GM21529 (cell line): Measurements from ENCODE around the gene SMAD2.
A peak's percentile ranks its signal among the peaks of the same experiment; 100 is the strongest.
"Not testable (repeated sequence)": the region's sequence is repeated elsewhere in the genome, so short reads cannot be mapped to it uniquely, and the experiment has no call there.

Experiments
- ATAC-seq: cut with Tn5 transposase; IDR thresholded peaks from one replicate; pipeline ENCODE4 v1.9.1; 2021; ENCODE audit not compliant: unreplicated experiment

Gene SMAD2

DNA sequence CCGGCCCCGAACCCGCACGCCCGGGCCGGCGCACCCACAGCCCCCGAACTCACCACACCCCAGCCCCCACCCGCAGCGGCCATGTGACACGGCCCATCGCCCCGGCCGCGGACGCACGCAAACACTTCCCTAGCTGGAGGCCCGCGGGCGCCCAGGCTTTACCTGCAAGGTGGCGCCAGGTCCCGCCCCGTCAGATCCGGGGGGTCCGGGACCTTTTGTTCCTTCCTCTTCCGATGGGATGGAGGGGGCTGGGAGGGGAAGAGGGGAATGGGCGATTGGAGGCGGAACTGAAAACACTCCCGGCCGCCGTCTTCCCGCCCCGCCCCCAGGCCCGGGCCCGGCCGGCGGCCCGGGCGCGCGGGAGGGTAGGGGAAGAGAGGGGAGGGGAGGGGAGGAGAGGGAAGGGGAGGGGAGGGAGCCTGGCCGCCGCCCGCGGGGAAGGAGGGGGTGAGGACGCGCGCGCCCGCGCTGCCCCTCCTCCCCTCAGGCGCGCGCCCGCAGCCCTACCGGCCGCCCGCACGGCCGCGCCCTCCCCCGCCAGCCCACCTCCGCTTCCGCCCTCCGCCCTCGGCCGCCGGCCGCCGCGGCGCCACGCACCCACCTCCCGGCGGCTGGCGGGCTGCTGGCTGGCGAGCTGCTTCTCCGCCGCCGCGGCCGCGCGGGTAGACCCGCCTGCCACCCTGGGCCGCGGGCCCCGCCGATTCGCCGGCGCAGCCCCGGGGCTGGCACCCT lies at the start of gene SMAD2:
Gene SMAD2 (minus strand): TSS at position 461 of the 732 bp plus-strand sequence. CDS start 33,903 bp downstream, outside the sequence.
- ATAC-seq: peak; percentile 57

DNA sequence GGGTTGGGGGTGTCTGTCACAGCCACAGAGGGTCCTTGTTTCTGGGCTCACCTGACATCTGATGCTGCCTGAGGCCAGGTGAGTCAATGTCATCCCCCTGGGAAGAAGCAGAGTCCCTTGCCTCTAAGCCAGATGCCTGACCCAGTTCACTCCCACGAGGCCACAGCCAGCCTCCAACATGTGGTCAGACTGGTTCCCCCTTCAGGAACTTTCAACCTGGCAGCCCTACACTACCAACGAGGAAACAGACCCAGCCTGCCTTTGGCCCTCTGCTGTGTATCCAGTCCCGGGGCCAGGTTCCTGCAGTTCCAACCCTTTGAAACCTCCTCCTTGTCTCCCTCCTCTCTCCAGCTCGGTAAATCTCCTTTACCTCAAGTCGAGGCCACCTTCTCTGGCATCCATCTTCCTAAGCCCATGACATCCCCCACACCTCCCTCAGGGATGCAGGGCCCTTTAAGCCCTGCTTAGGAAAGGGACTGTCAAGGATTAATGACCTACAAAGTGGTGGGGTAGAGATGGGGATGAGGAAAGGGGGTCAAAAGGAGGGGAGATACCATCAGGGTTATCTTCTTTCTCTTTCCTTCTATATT lies 49.2 kb upstream of the SMAD2 start:
- ATAC-seq: no peak

DNA sequence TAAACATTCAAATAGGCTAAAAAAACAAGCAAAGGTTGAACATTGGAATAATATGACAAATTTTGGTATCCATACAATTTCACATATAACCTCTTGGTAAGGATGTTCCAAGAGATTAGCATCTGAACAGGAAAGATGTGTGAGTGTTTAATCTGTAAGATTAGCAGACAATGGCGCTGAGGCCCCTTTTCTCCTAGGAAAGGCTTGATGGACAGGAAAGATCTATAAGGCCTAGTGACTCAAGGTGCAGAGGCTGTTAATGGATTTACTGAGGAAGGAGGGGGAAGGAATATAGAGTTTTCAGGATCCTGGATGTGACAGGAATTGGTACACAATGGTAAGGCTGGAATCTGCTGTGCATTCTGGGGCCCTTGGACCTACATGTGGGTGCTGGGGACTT lies 48.1 kb upstream of the SMAD2 start:
- ATAC-seq: no peak

DNA sequence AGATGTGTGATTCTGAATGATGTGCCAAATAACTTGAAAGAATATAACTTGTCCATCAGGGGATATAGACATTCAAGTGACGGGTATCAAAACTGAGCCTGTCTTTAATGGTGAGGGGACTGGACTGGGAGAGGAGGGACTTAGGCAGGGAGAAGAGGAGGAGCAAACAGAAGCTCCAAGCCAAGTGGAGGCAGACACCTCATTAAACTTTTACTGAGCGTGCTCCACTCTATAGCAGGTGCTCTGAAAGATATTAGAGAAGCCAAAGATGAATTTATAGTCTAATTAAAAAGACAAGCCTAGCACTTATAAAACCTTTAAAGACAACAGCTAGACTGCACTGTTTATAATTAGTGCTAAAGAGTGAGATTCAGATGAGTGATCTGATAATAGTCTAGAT lies 47.7 kb upstream of the SMAD2 start:
- ATAC-seq: no peak

DNA sequence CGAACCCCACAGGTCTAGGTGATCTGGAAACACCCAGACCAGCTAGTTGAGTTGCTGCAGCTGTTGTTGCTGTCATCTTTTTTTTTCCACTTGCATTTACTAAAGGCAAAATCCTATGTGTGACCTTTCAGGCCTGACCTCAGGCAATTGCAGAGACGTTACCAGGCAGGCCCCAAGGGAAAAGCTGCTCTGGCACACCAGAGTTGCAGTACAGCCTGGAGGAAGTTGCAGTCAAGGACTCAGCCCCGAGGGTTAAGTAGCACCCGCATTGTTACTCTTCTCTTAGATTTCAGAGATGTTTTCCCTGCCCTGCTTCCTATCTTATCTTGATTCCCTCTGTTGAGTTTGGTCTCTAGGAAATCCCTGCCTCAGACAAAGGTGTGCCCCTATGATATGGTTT lies 45.2 kb upstream of the SMAD2 start:
- ATAC-seq: no peak

DNA sequence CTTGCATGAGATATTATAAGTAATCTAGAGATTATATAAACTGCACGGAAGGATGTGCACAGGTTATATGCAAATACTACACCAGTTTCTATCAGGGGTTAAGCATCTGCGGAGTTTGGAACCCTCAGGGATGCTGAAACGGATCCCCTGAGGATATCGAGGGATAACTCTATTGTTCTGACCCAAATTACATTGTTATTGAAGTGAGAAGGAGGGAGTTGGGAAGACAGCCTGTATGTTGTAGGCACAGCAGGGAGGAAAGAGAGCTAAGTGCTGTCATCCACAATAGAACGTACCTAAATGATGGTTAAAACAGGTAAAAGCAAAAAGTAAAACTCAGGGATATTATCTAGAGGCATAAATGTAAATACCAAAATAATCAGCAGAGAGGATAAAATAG lies 44.6 kb upstream of the SMAD2 start:
- ATAC-seq: no peak

DNA sequence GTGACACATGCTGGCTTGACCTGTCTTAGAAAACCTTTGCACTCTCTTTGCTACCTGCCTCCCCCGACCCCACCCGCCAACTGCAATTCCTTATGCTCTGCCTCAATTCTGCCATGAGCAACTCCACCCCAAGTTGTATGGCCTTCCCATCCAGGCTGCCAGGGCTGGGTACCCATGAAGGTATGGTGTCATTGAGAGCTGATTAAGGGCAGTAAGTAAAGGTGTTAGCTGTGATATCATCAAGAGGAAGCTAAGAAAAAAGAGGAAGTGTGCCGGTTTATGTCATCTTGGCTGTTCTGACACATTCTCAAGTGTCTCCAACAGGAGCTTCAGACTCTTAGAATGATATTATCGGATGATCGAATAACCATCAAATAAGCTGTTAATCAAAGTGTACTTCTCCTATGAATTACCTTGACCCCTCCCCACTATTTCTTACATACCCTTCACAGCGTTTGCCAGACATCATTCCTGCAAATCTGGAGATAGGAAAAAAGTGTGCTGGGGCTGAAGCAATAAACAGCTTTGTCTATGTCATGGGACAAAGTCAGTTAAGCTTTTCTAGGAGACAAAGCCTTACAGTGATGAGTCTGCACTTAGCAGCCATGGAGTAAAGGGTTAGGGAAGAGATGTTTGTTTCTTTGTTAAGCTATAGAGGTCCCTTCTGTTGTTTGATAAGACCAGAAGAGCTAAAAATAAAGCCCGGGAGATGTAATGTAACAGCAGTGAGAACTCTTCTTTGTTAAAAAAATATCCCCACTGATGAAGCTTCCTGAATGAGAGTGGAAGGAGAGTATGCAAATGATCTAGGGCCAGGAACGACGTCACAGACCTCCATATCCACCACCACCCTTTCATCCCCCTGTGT lies 40.4 kb upstream of the SMAD2 start:
- no peak for ATAC-seq

DNA sequence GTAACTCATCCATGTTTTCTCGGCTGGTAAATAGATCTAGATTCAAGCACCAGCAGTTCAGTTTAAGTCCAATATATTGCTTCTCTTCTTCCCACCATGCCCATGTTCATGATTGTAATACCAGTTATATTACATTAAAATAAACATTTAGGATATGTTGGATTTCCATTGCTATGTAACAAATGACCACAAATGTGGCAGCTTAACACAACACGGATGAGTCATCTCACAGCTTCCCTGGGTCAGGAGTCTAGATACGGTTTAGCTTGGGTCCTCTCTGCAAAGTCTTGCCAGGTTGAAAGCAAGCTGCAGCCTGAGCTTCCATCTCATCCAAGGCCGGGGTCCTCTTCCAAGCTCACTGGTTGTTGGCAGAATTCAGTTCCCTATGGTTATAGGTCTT lies 39.4 kb upstream of the SMAD2 start:
- no peak for ATAC-seq

DNA sequence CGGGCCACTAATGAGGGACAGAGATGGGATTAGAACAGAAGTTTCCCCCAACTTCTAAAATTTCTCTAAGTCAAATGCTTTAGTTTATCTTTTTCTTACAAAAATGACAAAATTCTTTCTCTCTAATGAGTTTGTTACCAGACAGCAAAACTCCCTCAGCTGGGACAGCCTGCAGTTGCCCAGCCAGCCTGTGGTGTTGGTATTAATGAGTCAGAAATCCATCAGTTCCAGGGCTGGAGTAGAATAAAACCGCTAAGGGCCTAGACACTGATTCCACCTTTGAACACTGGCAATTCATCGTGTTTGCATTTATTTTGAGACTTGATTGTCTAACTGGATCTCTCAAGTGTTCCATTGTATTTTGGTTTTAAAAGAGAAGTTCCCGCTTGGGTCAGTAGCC lies 38.3 kb upstream of the SMAD2 start:
- no peak for ATAC-seq

DNA sequence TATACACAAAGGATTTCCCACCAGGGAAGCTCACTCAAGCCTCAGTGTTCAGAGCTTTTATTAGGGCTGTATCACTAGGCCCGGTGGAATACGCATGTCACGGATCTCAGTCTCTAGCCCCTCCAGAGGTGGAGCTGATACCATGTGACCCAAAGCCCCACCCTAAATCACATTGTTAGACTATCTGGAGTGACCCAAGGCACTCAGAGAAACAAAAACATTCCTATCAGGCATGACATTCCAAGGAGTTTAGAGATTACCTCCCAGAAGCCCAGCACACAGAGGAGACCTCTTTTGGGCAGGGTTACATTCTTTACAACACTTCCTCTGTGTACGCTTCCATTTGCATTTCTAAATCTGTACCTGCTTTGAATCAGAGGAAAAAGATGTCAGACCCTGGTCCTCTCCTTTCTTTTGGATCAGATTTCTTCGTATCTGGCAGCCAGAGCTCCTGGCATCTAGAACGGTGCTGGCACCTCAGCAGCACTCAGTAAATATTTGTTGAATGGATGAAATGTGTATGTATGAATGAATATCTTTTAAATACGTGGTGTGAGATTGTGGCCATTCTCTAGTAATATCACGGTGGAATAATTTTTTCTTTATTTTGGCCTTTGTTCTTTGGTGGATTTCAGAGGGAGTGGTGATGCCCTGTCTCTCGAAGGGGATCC lies 37.7 kb upstream of the SMAD2 start:
- no peak for ATAC-seq

DNA sequence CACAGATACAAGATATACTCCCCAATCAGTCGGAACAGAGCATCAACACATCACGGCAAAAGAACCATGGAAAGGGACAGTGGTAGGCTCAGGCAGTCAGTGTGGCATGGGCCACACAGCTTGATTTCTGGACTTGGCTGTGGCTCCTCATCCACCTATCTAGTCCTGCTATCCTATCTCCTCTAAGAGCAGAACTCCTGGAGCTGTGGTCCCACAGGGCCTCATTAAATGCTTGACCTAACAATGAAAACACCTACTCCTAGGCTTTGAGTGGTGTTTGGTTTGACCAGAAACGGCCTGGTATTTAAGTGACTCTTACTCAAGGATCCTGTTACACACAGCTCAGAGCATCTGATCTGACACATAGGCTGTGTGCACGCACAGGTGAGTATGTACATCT lies 33.6 kb upstream of the SMAD2 start:
- no peak for ATAC-seq

DNA sequence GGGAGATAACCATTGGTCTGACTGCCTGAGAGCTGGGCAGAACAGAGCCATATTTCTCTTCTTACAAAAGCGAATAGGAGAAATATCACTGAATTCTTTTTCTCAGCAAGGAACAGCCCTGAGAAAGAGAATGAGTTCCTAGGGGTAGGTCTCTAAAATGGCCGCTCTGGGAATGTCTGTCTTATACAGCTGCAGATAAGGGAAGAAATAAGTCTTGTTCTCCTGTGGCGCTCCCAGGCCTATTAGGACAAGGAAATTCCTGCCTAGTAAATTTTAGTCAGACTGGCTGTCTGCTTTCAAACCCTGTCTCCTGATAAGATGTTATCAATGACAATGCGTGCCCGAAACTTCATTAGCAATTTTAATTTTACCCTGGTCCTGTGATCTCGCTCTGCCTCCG lies 30.5 kb upstream of the SMAD2 start:
- ATAC-seq: not testable (repeated sequence)

DNA sequence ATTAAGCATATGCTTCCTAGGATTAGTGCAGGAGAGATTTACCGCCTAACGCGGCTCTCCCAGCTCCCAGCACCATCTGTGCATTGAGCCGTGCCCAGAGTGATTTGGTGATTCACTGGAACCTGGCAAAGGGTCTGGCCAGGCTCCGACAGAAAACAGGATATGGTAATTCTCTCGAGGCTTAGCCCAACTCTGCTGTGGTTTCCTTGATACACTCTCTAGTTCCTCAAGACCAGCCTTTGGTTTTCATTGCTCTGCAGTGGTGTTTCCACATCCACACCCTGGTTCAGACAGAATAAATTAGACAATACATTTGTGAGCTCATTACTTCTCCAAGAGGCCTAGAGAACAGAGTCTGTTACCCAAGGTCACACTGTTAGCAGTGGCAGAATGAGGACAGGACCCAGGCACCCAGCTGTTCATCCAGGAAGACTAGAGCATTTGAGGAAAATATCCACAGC lies 23.0 kb upstream of the SMAD2 start:
- ATAC-seq: peak; percentile 97

DNA sequence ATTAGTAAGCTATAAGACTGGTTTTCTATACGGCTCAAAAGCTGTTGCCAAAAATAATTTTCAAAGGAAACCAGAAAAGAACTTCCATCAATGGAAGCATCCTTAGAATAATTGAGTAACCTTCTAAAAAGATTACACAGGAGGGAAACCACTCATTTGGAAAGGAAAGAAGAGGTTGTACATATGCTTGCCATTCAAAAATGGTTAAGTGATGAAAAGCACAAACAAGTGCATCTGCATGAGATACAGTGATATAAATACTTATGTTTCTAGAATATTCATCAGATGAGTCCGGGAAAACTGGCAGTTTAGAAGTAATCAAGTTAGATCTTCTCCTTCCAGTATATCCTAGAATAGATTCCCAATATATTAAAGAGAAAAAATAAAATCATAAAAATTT lies 20.1 kb upstream of the SMAD2 start:
- ATAC-seq: no peak

DNA sequence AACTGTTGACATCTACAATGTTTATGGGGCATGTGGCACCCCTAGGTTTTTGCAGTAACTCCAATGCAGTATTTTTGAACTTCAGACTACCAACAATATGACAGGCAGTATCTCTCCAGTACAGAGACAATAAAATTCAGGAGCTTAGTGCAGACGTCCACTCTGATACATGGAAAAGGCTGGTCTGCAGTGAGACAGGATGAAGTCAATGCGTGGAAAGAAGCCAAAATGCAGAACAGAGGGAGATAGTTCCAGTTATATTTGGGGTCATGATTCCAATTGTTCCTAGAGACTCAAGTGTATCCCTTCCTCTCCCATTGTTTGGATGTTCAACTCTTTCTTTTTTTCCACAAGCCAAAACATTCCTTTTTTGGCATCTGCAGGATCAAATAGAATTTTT lies 18.7 kb upstream of the SMAD2 start:
- ATAC-seq: no peak

DNA sequence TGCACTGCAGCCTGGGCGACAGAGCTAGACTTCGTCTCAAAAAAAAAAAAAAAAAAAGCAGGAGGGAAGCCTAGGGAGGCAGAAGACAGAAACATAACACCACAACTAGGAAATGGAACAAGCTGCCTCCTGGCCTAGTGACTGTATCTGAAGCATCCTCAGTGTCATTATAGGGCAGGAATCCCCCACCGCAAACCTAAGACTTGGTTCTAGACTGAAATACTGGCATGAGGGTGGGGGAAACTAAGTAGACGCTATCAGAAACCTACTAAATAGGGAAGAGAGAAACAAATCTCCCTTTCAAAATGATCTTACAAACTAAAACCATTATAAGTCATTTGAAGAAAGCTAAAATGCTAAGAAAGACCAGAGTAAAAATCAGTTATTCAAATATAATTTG lies 16.4 kb upstream of the SMAD2 start:
- ATAC-seq: no peak

DNA sequence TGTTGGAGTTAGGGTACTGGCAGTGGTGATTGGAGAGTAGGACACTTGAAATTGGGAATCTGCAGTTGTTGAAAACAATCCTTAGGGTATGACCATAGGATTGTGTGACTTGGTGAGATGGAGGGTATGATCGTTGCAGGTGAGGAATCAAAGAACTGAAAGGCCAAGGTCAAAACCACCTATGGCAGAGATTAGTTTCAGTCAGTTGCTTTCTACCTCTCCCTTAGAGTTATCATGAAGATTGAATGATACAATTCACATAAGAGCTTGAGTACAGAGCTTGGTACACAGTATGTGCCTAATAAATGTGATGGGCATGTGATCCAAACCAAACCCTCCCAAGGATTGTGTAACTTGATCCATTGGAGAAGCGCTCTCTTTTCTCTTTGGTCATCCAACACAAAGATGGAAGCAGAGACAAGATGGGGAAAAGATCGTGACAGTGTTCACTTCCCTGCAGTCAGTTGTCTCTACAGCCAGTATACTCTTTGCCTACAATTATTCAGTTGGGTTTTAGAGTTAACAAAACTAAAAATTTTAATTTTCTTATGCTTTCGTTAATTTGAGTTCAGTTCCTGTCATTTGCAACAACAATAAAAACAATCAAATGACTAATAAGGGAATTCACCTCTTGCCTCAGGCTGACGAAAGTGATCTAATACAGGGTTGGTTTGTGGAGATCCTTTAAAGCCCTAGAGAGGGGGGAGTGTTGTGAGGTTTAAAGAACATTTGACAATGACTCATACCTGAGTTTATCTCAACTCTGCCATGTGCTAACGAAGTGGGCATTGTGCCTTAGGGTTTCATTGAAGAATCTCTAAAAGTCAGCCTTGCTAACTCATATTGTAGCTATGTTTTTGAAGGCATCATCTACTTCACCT lies 14.8 kb upstream of the SMAD2 start:
- no peak for ATAC-seq

DNA sequence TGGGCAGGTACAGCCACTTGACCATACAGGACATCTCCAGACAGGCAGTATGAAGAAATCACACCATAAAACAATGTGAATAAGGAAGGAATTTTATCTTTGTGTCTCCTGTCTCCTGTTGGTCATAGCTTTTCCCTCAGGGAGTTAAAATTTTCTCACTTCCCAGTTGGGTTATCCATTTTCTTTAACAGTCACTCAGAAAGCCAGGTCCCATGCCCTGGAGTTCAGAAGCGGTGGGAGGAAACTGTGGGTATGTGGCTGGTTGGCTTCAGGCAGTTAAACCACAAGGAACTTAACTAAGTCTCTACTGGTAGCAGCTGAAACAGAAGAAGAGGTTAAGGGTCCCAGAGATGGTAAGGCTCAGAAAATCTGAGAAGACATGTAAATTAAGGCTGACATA lies 6.5 kb upstream of the SMAD2 start:
- no peak for ATAC-seq

DNA sequence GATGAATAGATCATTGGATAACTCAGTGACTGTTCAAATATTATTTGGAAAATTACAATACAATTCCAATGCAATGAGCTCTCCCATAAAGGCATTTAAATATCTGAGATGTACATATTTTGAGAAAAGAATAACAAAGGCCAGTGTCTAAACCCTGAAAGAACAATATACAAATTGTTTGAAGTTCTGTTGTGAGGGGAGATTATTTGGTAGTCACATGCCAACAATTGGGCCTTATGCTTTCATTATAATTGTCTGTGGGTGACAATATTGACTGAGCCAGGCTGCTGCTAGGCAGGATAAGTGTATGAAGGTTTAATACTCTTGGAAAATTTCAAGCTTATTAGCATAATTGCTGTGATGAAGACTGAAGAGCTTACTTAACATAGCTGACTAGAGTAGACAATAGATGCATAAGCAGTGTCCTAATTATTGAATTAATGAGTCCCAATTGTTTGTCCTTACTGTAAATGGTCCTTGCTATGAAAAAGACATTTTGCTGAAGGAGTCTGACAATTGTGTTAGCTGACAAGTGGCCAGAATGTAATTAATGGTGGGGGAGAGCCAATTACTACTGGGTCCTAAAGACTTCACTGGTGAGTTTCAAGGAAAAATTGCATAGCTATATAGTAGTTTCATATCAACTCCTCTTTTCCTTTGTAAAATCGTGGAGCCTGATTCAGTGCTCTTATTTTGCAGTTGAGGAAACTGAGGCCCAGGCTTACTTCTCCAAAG lies 5.0 kb upstream of the SMAD2 start:
- no peak for ATAC-seq

DNA sequence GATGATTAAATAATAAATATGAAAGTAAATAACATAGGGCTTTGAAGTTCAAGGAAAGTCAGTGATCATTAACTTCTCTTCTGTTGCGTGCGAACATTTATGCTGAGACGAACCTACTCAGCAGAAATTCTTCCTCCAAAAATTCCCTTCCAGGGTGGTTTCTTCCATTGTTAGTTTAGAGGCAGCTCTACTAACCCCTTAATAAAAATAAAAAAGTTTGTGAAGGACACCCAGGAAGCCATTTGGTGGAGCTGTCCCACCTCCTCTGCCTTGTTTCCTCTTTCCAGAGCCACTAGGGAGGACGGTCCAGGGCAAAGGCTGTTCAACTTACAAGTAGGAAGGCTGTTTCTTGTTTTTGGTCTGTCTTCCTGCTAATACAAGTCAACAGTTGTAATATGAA lies 2.1 kb upstream of the SMAD2 start:
- no peak for ATAC-seq
